ENCODE data around the gene TNFAIP3. TPM values are rescaled to one million over a fixed set of nuclear protein-coding genes. Genes with fewer than 3 reads are reported as not detected.
"Not testable (repeated sequence)": the region's sequence is repeated elsewhere in the genome, so short reads cannot be mapped to it uniquely, and the experiment has no call there.

Gene TNFAIP3
- total RNA-seq, 4 donors from 2014 or later, result 21.6 to 48.4 (median 32.8) TPM

GRCh38 chr6:137890983-137891537, 24.0 kb downstream of the TNFAIP3 start:
- TF ChIP-seq POLR2A (IDR thresholded peaks at IDR 0.05), result no peak
- TF ChIP-seq EP300 (IDR thresholded peaks at IDR 0.05), result no peak
- no peak for TF ChIP-seq CTCF (IDR thresholded peaks at IDR 0.05)
- no peaks in the 10 kb centered on the region for H3K4me1 ChIP-seq
- no peak overlapping the region for H3K27ac ChIP-seq
- WGBS, 2 donors, result 84 to 88% methylated on average over 2 of the region's 2 CpGs
- no peaks in the 10 kb centered on the region for H3K36me3 ChIP-seq
- peaks cover 0 to 4% (median 0%) of the 10 kb centered on the region in 4 donors for H3K9me3 ChIP-seq
- no peak overlapping the region for H3K4me3 ChIP-seq
- no peak for DNase-seq (ENCODE audit: low spot score in 2 of 2)
- no peaks in the 10 kb centered on the region for H3K27me3 ChIP-seq

GRCh38 chr6:137892271-137892708, 25.2 kb downstream of the TNFAIP3 start:
- no peak for DNase-seq (ENCODE audit: low spot score in 2 of 2)
- H3K27ac ChIP-seq, result no peak overlapping the region
- no peaks in the 10 kb centered on the region for H3K36me3 ChIP-seq
- WGBS, 2 donors, result 70 to 82% methylated on average over 3 of the region's 3 CpGs
- no peaks in the 10 kb centered on the region for H3K4me1 ChIP-seq
- TF ChIP-seq CTCF (IDR thresholded peaks at IDR 0.05) (no peak), POLR2A (IDR thresholded peaks at IDR 0.05) (no peak), EP300 (IDR thresholded peaks at IDR 0.05) (no peak)
- no peak overlapping the region for H3K4me3 ChIP-seq
- no peaks in the 10 kb centered on the region for H3K27me3 ChIP-seq
- no peaks in the 10 kb centered on the region for H3K9me3 ChIP-seq

GRCh38 chr6:137893181-137893580, 26.1 kb downstream of the TNFAIP3 start:
- DNase-seq (ENCODE audit: low spot score in 2 of 2), result no peak
- 82 to 90% methylated on average over 3 of the region's 3 CpGs for WGBS, 2 donors

GRCh38 chr6:137893726-137894125, 26.7 kb downstream of the TNFAIP3 start:
- Histone ChIP-seq H3K4me1 (no peaks in the 10 kb centered on the region), H3K27me3 (no peaks in the 10 kb centered on the region)
- 96 to 98% methylated on average over 2 of the region's 2 CpGs for WGBS, 2 donors

More at GRCh38 chr6:137893181-137893580, 26.1 kb downstream of the TNFAIP3 start:
- Histone ChIP-seq H3K4me3 (no peak overlapping the region), H3K36me3 (no peaks in the 10 kb centered on the region), H3K27me3 (no peaks in the 10 kb centered on the region), H3K27ac (no peak overlapping the region), H3K9me3 (no peaks in the 10 kb centered on the region), H3K4me1 (no peaks in the 10 kb centered on the region)
- TF ChIP-seq CTCF (IDR thresholded peaks at IDR 0.05), result no peak
- no peak for TF ChIP-seq POLR2A (IDR thresholded peaks at IDR 0.05)
- TF ChIP-seq EP300 (IDR thresholded peaks at IDR 0.05), result no peak

GRCh38 chr6:137894378-137894777, 27.3 kb downstream of the TNFAIP3 start:
- 71% methylated on average over 8 of the region's 8 CpGs for WGBS, 2 donors
- not testable (repeated sequence) for DNase-seq (ENCODE audit: low spot score in 2 of 2)

More at GRCh38 chr6:137893726-137894125, 26.7 kb downstream of the TNFAIP3 start:
- Histone ChIP-seq H3K27ac (no peak overlapping the region), H3K36me3 (no peaks in the 10 kb centered on the region), H3K4me3 (no peak overlapping the region), H3K9me3 (no peaks in the 10 kb centered on the region)
- no peak for DNase-seq (ENCODE audit: low spot score in 2 of 2)
- TF ChIP-seq EP300 (IDR thresholded peaks at IDR 0.05) (no peak), CTCF (IDR thresholded peaks at IDR 0.05) (no peak), POLR2A (IDR thresholded peaks at IDR 0.05) (no peak)

More at GRCh38 chr6:137894378-137894777, 27.3 kb downstream of the TNFAIP3 start:
- not testable (repeated sequence) for H3K27me3 ChIP-seq, H3K36me3 ChIP-seq, H3K9me3 ChIP-seq, H3K27ac ChIP-seq, H3K4me1 ChIP-seq, H3K4me3 ChIP-seq

All from tibial nerve (tissue), 4 donors.